Ishikawa (cell line): ENCODE results near the gene DCUN1D3.

Experiments used
- CEBPB ChIP-seq: IDR thresholded peaks from 2 replicates; pipeline ENCODE4 v1.6.1; 2012
- CREB1 ChIP-seq: IDR thresholded peaks from 2 replicates; pipeline ENCODE4 v1.6.1; 2012; ENCODE audit warnings: low read depth
- EGR1 ChIP-seq: IDR thresholded peaks from 2 replicates; pipeline ENCODE4 v1.6.1; 2012
- EP300 ChIP-seq: IDR thresholded peaks from 2 replicates; pipeline ENCODE4 v1.6.1; 2012; ENCODE audit warnings: borderline replicate concordance
- FOXM1 ChIP-seq: IDR thresholded peaks from 2 replicates; pipeline ENCODE4 v1.6.1; 2012; ENCODE audit warnings: low read depth, borderline replicate concordance
- MAX ChIP-seq: IDR thresholded peaks from 2 replicates; pipeline ENCODE4 v1.6.1; 2012
- NFIC ChIP-seq: IDR thresholded peaks from 2 replicates; pipeline ENCODE4 v1.6.1; 2012
- RAD21 ChIP-seq: IDR thresholded peaks from 2 replicates; pipeline ENCODE4 v1.6.1; 2012; ENCODE audit warnings: low read depth
- REST ChIP-seq: IDR thresholded peaks from 2 replicates; pipeline ENCODE4 v1.6.1; 2012; ENCODE audit warnings: low read depth, mild to moderate bottlenecking
- TAF1 ChIP-seq: IDR thresholded peaks from 2 replicates; pipeline ENCODE4 v1.6.1; 2012; ENCODE audit warnings: low read depth, mild to moderate bottlenecking
- TCF12 ChIP-seq: IDR thresholded peaks from 2 replicates; pipeline ENCODE4 v1.6.1; 2012; ENCODE audit warnings: low read depth
- TEAD4 ChIP-seq: IDR thresholded peaks from 2 replicates; pipeline ENCODE4 v1.6.1; 2012
- USF1 ChIP-seq: IDR thresholded peaks from 2 replicates; pipeline ENCODE4 v1.6.1; 2012
- YY1 ChIP-seq: IDR thresholded peaks from 2 replicates; pipeline ENCODE4 v1.6.1; 2012; ENCODE audit warnings: low read depth
- ZBTB7A ChIP-seq: IDR thresholded peaks from 2 replicates; pipeline ENCODE4 v1.6.1; 2012; ENCODE audit warnings: low read depth

DCUN1D3 gene

GRCh38 chr16:20933589-20933988 is 33.4 kb upstream of the DCUN1D3 start:
- TF ChIP-seq YY1 (no peak), RAD21 (no peak), FOXM1 (no peak), TAF1 (no peak), CEBPB (peak; percentile 40; the same call in 1 of the 2 replicates), EGR1 (no peak), TEAD4 (no peak)

- TF ChIP-seq EP300 (no peak), REST (no peak), FOXM1 (no peak), CREB1 (no peak), USF1 (no peak), TEAD4 (no peak), ZBTB7A (no peak), MAX (no peak), CEBPB (no peak), TCF12 (no peak), YY1 (no peak), NFIC (no peak), EGR1 (no peak), RAD21 (no peak), TAF1 (no peak)
These were observed 31.0 kb upstream of the DCUN1D3 start for GRCh38 chr16:20931066-20931600.

GRCh38 chr16:20930365-20930690 is 30.2 kb upstream of the DCUN1D3 start:
- TF ChIP-seq CREB1 (no peak), NFIC (no peak), TCF12 (no peak), ZBTB7A (no peak), FOXM1 (no peak), TEAD4 (no peak), CEBPB (no peak), YY1 (no peak), EP300 (no peak), REST (no peak), MAX (no peak), RAD21 (no peak), TAF1 (no peak), USF1 (no peak)

- TF ChIP-seq YY1 = no peak
- no peak for TF ChIP-seq USF1
- no peak for TF ChIP-seq TAF1
- no peak for TF ChIP-seq FOXM1
- TF ChIP-seq TCF12 = no peak
- no peak for TF ChIP-seq RAD21
- no peak for TF ChIP-seq TEAD4
- no peak for TF ChIP-seq EGR1
- no peak for TF ChIP-seq NFIC
- no peak for TF ChIP-seq EP300
- no peak for TF ChIP-seq CREB1
- TF ChIP-seq ZBTB7A = no peak
- TF ChIP-seq MAX = no peak
- TF ChIP-seq REST = no peak
- no peak for TF ChIP-seq CEBPB
These were observed 28.7 kb upstream of the DCUN1D3 start for GRCh38 chr16:20928774-20929411.
